NOMO-1 treated with DMSO at 0.1 percent for 48 hours (cell line): ENCODE results near the gene LBP.
"Not testable (repeated sequence)": the region's sequence is repeated elsewhere in the genome, so short reads cannot be mapped to it uniquely, and the experiment has no call there.

Experiments used
- DNase-seq: peaks from one replicate; lab custom pipeline; 2025; ENCODE audit not compliant: unreplicated experiment; lab: John Stamatoyannopoulos, UW

Gene LBP

GRCh38 chr20:38346741-38347140 is 459 bp downstream of the LBP start:
- no peak for DNase-seq

- DNase-seq = no peak
Measured at GRCh38 chr20:38349856-38350255, 3.6 kb downstream of the LBP start.

- DNase-seq = no peak
Measured at GRCh38 chr20:38350879-38351775, 4.8 kb downstream of the LBP start.

GRCh38 chr20:38353316-38353715 is 7.0 kb downstream of the LBP start:
- no peak for DNase-seq

- no peak for DNase-seq
Measured at GRCh38 chr20:38354227-38354626, 7.9 kb downstream of the LBP start.

- peak; percentile 62 for DNase-seq
Measured at GRCh38 chr20:38355161-38356012, 9.1 kb downstream of the LBP start.

GRCh38 chr20:38357653-38358207 is 11.4 kb downstream of the LBP start:
- DNase-seq = no peak

GRCh38 chr20:38358556-38358955 is 12.3 kb downstream of the LBP start:
- DNase-seq = no peak

- no peak for DNase-seq
Measured at GRCh38 chr20:38363004-38363747, 16.9 kb downstream of the LBP start.

- DNase-seq = peak; percentile 69
Measured at GRCh38 chr20:38369389-38369788, 23.1 kb downstream of the LBP start.

GRCh38 chr20:38372806-38373205 is 26.5 kb downstream of the LBP start:
- no peak for DNase-seq

GRCh38 chr20:38373231-38373867 is 27.1 kb downstream of the LBP start:
- no peak for DNase-seq

GRCh38 chr20:38373898-38374297 is 27.6 kb downstream of the LBP start:
- DNase-seq = no peak

- DNase-seq = no peak
Measured at GRCh38 chr20:38377039-38377685, 30.9 kb downstream of the LBP start.

GRCh38 chr20:38377838-38378237 is 31.6 kb downstream of the LBP start:
- not testable (repeated sequence) for DNase-seq

- no peak for DNase-seq
Measured at GRCh38 chr20:38383147-38383546, 36.9 kb downstream of the LBP start.

- DNase-seq = peak; percentile 25
Measured at GRCh38 chr20:38386004-38386403, 39.7 kb downstream of the LBP start.

- no peak for DNase-seq
Measured at GRCh38 chr20:38386851-38387250, 40.6 kb downstream of the LBP start.

GRCh38 chr20:38387953-38388352 is 41.7 kb downstream of the LBP start:
- DNase-seq = no peak

- DNase-seq = no peak
Measured at GRCh38 chr20:38392356-38392755, 46.1 kb downstream of the LBP start.
